SHP77 treated with DMSO at 0.1 percent for 48 hours (cell line): Measurements from ENCODE around the gene MTA1.

ENCODE experiments used
- DNase-seq: peaks from one replicate; lab custom pipeline; 2025; lab: John Stamatoyannopoulos, UW

Gene MTA1

DNA sequence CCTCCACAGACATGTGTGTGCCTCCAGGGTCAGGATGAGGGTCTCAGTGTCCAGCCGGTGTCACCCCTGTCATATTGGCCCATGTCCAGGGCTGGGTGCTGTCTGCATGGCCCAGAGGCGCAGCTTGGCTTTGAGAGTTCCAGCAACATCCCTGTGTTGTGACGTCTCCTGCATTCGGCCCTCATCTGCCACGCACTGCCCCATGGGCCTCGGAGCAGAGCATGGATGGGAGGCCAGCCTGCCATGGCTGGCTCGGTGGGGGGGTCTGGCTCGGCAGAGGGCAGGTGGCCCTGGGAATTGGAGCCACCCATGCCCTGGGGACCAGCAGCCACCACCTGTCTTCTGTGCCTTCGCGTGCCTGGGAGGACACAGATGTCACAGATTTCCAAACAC, 32.1 kb upstream of the MTA1 start:
- no peak for DNase-seq

DNA sequence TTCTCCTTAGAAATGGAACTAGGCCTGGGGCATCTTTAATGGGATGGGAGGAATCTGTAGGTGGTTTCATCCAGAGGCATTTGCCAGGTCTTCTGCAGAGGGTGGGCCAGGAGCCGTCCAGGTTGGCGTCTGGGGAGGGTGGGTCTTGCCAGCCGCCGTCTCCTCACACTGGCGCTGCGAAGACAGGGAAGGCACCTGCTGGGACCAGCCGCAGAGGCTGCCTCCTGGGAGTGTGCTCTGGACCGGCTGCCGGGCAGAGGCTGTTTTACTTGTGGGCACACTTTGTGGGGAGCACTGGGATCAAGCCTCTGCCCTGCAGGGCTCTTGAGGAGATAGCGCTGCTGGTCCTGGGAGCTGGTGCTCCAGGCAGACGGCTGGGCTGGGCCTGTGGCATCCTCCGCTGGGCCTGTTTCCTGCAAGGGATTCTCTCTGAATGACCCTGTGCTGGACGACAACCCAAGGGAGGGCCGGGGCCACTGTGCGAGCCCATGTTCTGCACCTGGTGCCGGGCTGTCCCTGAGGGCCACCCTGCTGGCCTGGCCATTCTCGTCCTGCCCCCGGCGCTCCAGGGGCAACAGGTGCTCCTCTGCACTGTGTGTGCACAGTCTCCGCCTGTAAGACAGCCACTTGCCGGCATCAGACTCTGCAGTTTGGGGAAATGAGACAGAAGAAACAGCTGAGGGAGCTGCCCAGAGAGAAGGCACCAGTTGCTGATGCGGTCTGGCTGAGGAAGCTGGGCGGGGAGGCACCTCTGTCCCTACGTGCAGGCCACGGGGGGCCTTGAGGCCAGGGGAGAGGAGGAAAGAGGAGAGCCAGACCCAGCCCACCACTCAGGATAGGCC, 31.3 kb upstream of the MTA1 start:
- no peak for DNase-seq

GRCh38 chr14:105388976-105389375, 30.7 kb upstream of the MTA1 start:
- no peak for DNase-seq

GRCh38 chr14:105389534-105389933, 30.1 kb upstream of the MTA1 start:
- no peak for DNase-seq

DNA sequence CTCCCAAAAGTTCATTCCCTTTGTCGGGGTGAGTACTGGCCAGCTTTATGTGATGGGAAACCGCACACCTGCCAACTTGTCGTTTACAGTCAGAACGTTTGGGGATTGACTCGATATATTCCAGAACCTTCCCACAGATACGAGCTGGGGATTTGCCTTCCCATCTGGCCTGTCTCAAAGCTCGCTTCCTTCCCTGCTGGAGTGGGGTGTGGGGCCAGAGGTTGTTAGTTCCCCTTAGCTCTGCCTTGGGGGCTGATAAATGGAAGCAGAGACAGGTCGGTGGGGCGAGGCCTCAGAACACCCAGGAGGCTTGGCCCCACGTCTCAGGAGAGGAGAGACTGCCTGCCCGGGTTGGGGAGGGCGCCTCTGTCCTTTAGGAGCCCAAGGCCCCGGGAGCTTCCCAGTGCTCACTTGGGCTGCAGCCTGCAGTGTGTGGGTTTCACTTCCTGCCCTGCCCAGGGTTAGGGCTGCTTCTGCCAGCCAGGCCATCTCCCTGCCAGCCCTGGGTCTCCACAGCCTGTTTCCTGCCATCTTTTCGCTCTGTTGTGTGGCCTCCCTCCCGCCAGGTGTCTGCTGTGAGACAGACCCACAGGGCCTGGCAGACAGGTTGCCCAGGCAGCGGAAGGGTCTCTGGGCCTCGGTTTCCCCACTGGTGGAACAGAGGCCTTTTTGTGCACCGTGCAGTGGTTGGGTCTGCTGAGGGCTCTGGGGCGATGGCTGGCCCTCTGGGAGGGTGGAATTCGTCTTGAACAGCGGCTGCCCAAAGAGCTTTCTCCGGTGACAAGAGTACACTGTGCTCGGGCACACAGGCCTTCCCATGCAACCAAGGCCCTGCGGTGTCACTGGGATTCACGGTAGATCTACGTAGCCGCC, 29.4 kb upstream of the MTA1 start:
- DNase-seq, result no peak

- DNase-seq, result no peak
These were observed 28.7 kb upstream of the MTA1 start for GRCh38 chr14:105390849-105391500.

DNA sequence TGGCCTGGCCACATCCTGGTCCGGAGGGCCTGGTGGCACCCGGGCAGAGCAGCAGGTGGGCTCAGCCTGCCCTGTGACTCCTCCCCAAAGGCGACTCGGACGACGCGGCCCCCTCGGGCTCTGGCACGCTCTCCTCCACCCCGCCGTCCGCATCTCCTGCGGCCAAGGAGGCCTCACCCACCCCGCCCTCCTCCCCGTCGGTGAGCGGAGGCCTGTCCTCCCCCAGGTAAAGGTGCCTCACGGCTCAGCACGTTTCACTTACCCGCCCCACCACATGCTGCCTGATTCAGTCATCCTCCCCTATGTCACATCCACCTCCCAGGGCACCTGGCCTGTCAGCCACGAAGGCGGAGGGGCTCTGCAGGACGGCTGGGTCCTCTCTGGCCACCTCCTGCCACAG, 28.1 kb upstream of the MTA1 start:
- no peak for DNase-seq

- DNase-seq, result no peak
These were observed 27.2 kb upstream of the MTA1 start for GRCh38 chr14:105392131-105393090.

DNA sequence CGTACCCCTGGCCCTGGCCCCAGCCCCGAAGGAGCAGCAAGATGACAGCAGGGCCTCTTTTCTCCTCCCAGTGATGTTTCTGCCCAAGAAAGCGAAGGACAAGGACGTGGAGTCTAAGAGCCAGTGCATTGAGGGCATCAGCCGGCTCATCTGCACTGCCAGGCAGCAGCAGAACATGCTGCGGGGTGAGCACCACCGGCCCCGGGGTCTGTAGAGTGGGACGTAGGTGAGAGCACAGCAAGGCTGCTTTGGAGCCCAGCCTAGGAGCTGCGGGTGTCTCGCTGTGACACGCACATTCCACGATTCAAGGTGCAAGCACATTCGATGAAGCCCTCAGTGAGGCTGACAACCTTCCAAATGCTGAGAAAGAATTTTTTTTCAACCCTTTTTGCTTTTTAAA, 26.5 kb upstream of the MTA1 start:
- no peak for DNase-seq

- DNase-seq, result no peak
These were observed 24.7 kb upstream of the MTA1 start for GRCh38 chr14:105394714-105395537.

GRCh38 chr14:105395538-105395854, 24.1 kb upstream of the MTA1 start:
- DNase-seq, result no peak

- DNase-seq, result no peak
These were observed 22.2 kb upstream of the MTA1 start for GRCh38 chr14:105397350-105397931.

DNA sequence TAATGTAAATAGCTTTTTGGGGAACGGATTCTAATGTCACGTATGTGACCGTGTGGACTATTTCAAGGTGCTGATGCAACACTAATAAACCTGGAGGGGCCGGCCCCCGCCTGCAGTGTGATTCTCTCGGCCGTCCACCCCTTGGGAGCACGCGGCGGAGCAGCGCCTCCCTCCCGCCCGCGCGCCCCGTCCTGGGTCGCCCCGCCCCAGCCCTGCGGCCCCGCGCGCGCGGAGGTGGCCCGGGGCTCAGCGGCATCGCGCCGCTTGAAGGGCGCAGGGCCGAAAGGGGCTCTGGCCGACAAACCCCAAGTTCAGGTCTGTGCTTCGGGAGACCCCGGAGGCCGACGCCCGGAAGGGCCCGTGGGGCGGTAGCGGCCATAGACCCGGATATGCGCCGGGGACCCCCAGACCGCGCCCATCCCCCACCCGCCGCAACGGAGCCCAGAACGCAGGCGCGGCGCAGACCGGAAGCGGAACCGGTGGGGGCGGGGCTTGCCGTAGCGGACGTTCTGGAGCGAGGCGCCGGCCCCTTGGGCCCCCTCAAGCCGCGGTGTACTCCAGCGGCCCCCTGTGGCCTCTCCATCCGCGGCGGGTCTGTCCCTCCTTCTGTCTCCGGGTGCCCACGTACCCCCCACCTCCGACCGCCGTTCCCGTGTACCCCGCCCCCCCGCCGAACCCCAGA, 21.4 kb upstream of the MTA1 start, which contains the start of gene TEX22:
TSS of gene TEX22 (plus strand) at position 495 of the 682 bp plus-strand sequence. CDS start 803 bp downstream, outside the sequence.
- peak; percentile 36 for DNase-seq

GRCh38 chr14:105398726-105399465, 20.7 kb upstream of the MTA1 start:
- no peak for DNase-seq

GRCh38 chr14:105399466-105399775, 20.2 kb upstream of the MTA1 start:
- no peak for DNase-seq

- no peak for DNase-seq
These were observed 19.6 kb upstream of the MTA1 start for GRCh38 chr14:105400016-105400415.

DNA sequence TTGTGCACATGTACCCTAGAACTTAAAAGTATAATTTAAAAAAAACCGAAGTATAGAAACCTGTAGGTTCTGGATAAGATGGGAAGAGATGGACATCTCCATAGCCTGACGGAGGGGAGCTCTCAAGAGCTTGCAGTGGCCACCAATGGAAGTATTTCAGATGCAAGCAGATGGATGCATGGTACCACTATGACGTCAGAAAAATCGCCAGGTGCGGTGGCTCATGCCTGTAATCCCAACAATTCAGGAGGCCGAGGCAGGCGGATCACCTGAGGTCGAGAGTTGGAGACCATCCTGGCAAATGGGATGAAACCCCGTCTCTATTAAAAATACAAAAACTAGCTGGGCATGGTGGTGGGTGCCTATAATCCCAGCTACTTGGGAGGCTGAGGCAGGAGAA, 17.9 kb upstream of the MTA1 start:
- DNase-seq, result no peak

- no peak for DNase-seq
These were observed 11.0 kb upstream of the MTA1 start for GRCh38 chr14:105408592-105408991.

GRCh38 chr14:105409364-105409763, 10.3 kb upstream of the MTA1 start:
- DNase-seq, result no peak
